ENCODE measurements around the gene CEP85L. TPM values are rescaled to one million over a fixed set of nuclear protein-coding genes. Genes with fewer than 3 reads are reported as not detected.
A peak's percentile ranks its signal among the peaks of the same experiment; 100 is the strongest.

The CEP85L gene
- polyA plus RNA-seq, 4 donors = 5.7 to 9.6 (median 8.1) TPM

DNA sequence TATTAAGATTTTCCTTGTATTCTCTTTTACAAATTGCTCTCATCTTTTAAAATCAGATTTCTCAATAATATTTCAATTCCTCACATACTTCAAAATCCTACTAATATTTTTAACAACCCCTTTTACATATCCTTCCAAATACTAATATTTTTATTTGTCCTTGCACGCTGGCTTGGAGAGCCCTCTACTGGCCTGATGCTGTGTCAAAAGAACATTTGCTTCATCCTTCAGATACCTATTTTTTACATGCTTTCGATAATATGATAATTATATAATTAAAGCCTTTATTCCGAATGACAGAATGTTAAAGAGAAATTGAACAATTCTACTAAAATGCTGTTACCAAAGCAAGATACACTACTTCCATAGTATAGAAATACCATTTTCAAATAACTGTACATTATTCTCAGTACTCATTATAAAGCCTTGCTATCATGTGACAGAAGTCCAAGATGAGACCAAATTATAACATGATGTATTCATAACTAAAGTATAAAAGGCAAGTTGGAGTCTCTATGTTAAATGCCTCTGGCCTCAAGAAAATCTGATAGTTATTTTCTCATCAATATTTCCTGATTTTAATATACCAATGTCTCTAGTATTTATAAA lies 142.3 kb downstream of the CEP85L start:
- no peak for DNase-seq (ENCODE audit: low read depth in 4 of 4, low spot score in 3 of 4)

DNA sequence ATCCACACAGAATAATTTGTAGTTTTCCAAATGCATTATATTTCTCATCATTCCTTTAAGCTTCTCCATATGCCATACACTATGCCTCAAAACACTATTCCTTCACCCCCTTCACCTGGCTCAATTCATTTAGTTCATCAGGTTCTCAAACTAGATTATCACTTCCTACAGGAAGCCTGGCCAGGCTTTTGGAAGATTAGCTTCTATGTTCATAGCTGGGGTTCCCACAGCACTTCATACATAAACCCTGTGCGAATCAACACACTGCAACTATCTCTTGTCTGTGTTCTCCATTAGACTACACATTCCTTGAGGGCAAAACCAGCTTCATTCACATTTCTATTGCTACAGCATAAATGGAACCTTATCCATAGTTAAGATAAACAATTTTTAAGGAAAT lies 143.8 kb downstream of the CEP85L start:
- DNase-seq (ENCODE audit: low read depth in 4 of 4, low spot score in 3 of 4) = no peak

DNA sequence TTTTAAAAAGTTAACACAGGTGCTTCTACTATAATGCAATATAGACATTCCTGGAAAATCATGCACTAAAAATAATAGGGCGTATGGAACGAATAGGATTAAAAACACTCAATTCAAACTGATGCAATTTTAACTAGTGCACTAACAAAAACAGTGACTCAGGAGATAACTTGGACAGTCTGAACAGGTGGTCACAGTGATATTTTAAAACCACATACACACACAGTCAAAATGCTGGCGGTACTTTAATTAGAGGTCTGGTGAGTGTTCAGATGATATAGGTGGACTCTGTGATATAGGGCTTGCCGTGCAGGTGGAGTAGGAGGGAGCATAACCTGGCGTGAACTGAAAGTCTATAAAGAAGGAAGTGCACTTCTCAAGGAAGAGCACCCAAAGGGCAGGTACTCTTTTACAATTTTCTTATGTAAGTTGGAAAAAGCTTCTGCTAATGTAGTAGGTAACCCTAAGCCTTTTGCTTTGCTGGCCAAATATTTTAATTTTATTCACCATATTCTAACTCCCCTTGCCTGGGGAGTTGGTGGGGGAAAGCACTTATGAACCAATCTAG lies 145.2 kb downstream of the CEP85L start:
- DNase-seq (ENCODE audit: low read depth in 4 of 4, low spot score in 3 of 4) = no peak

DNA sequence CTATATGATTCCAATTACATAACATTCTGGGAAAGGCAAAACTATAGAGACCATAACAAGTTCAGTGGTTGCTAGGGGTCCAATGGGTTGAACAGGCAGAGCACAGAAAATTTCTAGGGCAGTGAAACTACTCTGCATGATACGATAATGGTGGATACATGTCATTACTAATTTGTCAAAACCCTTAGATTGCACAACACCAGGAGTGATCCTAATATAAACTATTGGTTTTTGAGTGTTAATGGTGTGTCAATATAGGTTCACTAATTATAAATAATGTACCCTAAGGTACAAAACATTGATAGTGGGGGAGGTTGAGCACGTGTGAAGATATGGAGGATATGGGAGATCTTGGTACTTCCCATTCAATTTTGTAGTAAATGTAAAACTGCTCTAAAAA lies 145.7 kb downstream of the CEP85L start:
- DNase-seq (ENCODE audit: low read depth in 4 of 4, low spot score in 3 of 4) = no peak

DNA sequence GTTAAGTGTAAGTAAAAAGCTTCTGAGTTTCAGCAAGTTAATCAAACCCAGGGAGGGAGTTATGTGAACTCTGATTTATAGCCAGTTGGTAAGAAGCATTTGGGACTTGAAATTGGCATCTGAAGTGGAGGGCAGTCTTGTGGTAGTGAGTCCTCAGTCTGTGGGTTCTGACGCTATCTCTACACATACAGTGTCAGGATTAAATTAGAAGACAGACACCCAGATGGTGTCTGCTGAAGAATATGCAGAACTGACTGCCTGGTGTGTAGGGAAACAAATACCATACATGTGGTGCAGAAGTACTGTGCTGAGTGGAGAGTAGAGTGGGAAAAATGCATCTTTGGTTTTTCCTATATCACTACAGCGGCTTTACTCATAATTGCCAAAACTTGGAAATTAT lies 146.8 kb downstream of the CEP85L start:
- DNase-seq (ENCODE audit: low read depth in 4 of 4, low spot score in 3 of 4) = no peak

- peak in 1 of 4 donors; percentile 8 for DNase-seq (ENCODE audit: low read depth in 4 of 4, low spot score in 3 of 4)
Observed at GRCh38 chr6:118502169-118502568, 149.2 kb downstream of the CEP85L start.

- peak; percentile 16 to 51 (median 46) for DNase-seq (ENCODE audit: low read depth in 4 of 4, low spot score in 3 of 4)
Observed at GRCh38 chr6:118501765-118502164, 149.6 kb downstream of the CEP85L start.

DNA sequence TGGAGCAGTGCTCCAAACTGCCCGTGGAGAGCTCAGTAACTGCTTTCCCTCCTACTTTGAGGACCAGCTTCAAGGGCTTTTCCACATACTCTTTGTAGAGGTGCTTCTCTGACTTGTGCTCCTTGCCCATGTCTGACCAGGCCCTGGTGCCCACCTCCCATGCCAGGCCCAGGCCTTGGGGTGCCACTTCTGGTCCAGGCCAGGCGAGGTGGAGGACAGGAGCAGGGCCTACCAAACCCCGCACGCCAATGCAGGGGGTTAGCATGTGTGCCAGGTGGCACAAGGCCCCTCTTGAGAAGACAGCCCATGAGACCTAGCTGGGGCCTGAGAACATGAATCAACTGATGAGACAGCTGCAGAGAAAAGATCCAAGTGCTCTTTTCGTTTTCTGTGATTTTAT lies 150.3 kb downstream of the CEP85L start:
- DNase-seq (ENCODE audit: low read depth in 4 of 4, low spot score in 3 of 4) = peak in 1 of 4 donors; percentile 3

DNA sequence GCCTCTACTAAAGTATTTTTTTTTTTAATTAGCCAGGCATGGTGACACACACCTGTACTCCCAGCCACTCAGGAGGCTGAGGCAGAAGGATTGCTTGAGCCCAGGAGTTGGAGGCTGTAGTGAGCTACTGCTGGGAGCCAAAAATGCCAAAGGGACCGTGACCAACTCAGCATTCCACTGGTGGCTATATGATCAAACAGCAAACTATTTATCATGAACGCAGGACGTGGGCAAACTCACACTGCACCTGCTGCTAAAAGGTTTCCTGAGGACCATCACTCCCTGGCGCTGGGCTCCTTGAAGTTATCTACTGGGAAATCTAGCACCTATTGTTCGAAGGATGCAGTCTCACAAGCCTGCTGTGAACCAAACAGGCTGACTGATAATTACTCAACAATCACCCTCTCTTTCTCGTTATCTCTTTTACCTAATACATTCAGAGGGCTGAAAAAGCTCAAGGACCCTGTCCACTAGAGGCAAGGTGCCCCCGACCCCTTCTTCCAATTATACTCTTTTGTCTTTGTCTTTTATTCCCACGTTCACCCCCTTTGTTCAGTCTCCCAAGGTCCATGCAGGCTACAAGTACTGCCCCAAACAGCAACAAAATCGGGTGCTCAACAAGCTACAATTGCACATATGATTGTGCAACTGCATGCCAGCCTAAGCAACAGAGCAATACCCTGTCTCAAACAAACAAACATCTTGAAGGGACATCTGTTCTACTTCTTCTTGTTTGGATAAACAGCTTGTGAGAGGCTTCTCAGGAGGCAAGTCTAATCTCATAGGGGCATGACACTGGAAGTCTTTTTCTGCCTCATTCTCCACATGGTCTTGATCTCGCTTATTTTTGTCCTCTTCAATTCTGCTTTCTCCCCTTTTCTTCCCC lies 151.0 kb downstream of the CEP85L start:
- no peak for DNase-seq (ENCODE audit: low read depth in 4 of 4, low spot score in 3 of 4)

- DNase-seq (ENCODE audit: low read depth in 4 of 4, low spot score in 3 of 4) = no peak
Observed at GRCh38 chr6:118495485-118496280, 155.7 kb downstream of the CEP85L start.

DNA sequence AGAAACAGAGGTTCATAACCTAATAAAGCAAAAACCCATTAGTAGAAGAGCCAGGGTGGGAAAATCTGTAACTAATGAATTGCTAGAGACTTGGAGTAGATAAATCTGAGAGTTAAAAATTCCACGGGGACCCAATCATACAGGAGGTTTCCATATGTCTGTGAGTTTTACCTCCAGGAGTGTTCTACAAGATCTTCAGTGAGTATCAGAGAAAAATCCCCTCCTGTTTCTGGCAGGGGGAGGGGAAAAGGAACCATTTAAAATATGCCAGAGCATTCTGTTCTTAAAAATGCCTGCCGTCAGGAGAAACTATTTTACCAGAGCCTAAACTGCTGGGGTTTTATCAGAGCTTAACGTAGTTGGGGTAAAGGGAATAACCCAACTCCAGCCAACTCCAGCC lies 157.3 kb downstream of the CEP85L start:
- no peak for DNase-seq (ENCODE audit: low read depth in 4 of 4, low spot score in 3 of 4)

DNA sequence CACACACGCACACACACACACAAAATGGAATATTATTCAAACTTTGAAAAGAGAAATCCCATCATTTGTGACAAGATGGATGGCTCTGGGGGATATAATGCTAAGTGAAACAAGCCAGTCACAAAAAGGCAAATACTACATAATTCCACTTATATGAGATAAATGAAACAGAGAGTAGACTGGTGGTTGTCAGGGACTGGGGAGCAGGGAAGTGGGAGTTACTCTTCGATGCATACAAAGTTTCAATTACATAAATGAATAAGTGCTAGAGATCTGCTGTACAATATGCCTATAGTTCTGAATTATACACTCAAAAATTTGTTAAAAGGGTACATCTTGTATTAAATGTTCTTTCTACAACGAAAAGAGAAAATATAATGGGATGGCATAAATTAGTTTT lies 161.4 kb downstream of the CEP85L start:
- no peak for DNase-seq (ENCODE audit: low read depth in 4 of 4, low spot score in 3 of 4)

DNA sequence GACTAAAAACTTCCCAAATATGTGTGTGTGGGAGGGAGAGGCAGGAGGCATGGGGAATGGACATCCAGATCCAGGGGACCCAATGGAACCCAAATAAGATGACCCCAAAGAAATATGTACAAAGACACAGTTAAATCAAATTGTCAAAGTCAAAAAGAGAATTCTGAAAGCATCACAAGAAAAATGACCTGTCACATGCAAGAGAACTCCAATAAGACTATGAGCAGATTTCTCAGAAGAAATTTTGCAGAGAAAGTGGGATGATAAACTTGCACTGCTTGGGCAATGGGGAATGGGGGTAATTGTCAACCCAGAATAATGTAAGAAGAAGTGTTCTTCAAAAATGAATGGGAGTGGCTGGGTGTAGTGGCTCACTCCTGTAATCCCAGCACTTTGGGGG lies 162.8 kb downstream of the CEP85L start:
- DNase-seq (ENCODE audit: low read depth in 4 of 4, low spot score in 3 of 4) = no peak

GRCh38 chr6:118485601-118486550 lies 165.5 kb downstream of the CEP85L start:
- no peak for DNase-seq (ENCODE audit: low read depth in 4 of 4, low spot score in 3 of 4)

GRCh38 chr6:118476551-118476950 lies 174.8 kb downstream of the CEP85L start:
- no peak for DNase-seq (ENCODE audit: low read depth in 4 of 4, low spot score in 3 of 4)

GRCh38 chr6:118473266-118473665 lies 178.1 kb downstream of the CEP85L start:
- DNase-seq (ENCODE audit: low read depth in 4 of 4, low spot score in 3 of 4) = no peak

- no peak for DNase-seq (ENCODE audit: low read depth in 4 of 4, low spot score in 3 of 4)
Observed at GRCh38 chr6:118469468-118469867, 181.9 kb downstream of the CEP85L start.

GRCh38 chr6:118468682-118469465 lies 182.5 kb downstream of the CEP85L start:
- no peak for DNase-seq (ENCODE audit: low read depth in 4 of 4, low spot score in 3 of 4)

GRCh38 chr6:118467181-118467580 lies 184.2 kb downstream of the CEP85L start:
- no peak for DNase-seq (ENCODE audit: low read depth in 4 of 4, low spot score in 3 of 4)
